ENCODE data around the gene SYT17. TPM values are rescaled to one million over a fixed set of nuclear protein-coding genes. Genes with fewer than 3 reads are reported as not detected.

Gene SYT17
- total and polyA plus RNA-seq, 12 donors: 1.1 to 6.5 (median 3.1) TPM

- H3K27me3 ChIP-seq: no peaks in the 10 kb centered on the region
- TF ChIP-seq CTCF (IDR thresholded peaks at IDR 0.05): no peak
- no peak for TF ChIP-seq POLR2A (IDR thresholded peaks at IDR 0.05)
- no peaks in the 10 kb centered on the region for H3K4me1 ChIP-seq (replicated peaks in 1 of 2)
- peaks cover 0 to 3% (median 0%) of the 10 kb centered on the region in 3 donors for H3K9me3 ChIP-seq (replicated peaks in 1 of 3)
- 80 to 88% (median 86%) methylated on average over 3 of the region's 3 CpGs for WGBS, 4 donors
- H3K36me3 ChIP-seq (replicated peaks in 1 of 2): no peaks in the 10 kb centered on the region
- no peak overlapping the region for H3K4me3 ChIP-seq
- no peak for DNase-seq
- no peak overlapping the region for H3K27ac ChIP-seq
- intact Hi-C loops (cut with DNase I): no loop called here
Observed at GRCh38 chr16:19228575-19228974, 60.5 kb downstream of the SYT17 start.

DNA sequence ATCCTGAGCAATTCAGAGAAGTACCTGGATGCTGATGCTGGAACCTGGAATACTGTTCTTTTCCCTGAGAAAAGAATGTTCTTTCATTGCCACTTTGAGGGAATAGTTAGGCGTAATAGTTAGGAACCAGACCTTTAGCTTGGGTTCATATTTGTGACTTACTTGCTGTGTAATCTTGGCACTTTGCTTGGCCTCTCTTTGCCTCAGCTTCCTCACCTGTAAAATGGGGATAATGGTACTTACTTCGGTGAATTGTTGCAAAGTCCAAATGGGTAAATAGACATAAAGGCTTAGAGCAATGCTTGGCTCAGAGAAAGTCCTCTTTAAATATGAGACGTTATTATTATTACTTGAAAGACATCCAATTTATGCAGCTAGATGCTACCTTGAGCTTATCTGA, 62.5 kb downstream of the SYT17 start:
- no peaks in the 10 kb centered on the region for H3K4me1 ChIP-seq (replicated peaks in 1 of 2)
- H3K9me3 ChIP-seq (replicated peaks in 1 of 3): peaks cover 0 to under 1% (median 0%) of the 10 kb centered on the region in 3 donors
- intact Hi-C loops (cut with DNase I): no loop called here
- no peak for TF ChIP-seq CTCF (IDR thresholded peaks at IDR 0.05)
- TF ChIP-seq POLR2A (IDR thresholded peaks at IDR 0.05): no peak
- no peak overlapping the region for H3K27ac ChIP-seq
- no peaks in the 10 kb centered on the region for H3K36me3 ChIP-seq (replicated peaks in 1 of 2)
- H3K27me3 ChIP-seq: no peaks in the 10 kb centered on the region
- DNase-seq: no peak
- no peak overlapping the region for H3K4me3 ChIP-seq
- WGBS, 4 donors: 67 to 87% (median 85%) methylated on average over 3 of the region's 3 CpGs

GRCh38 chr16:19231881-19232280, 63.8 kb downstream of the SYT17 start:
- no peak for DNase-seq
- no peaks in the 10 kb centered on the region for H3K9me3 ChIP-seq (replicated peaks in 1 of 3)
- no peak overlapping the region for H3K4me3 ChIP-seq
- no peaks in the 10 kb centered on the region for H3K36me3 ChIP-seq (replicated peaks in 1 of 2)
- no peaks in the 10 kb centered on the region for H3K27me3 ChIP-seq
- no peaks in the 10 kb centered on the region for H3K4me1 ChIP-seq (replicated peaks in 1 of 2)
- 56 to 71% (median 68%) methylated on average over 8 of the region's 8 CpGs for WGBS, 4 donors
- H3K27ac ChIP-seq: no peak overlapping the region
- intact Hi-C loops (cut with DNase I): no loop called here
- TF ChIP-seq POLR2A (IDR thresholded peaks at IDR 0.05) (no peak), CTCF (IDR thresholded peaks at IDR 0.05) (no peak)

DNA sequence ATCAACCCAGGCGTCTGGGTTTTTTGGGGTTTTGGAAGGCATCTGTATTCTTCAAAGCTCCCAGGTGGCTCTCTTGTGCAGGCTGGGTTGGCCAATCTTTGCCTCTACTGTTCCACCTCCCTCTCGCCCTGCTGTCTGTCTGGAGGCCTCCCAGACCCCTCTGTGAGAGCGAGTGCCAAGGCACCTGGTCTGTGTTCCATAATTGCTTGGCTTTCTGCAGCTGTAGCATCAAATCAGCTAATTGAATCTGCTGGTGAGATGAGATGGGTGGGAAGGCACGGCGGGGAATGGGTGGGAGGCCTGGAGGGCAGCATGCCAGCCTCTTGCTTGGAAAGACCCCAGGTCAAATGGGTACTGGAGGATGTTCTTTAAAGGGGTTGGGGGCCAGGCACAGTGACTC, 64.9 kb downstream of the SYT17 start:
- intact Hi-C loops (cut with DNase I): no loop called here
- Histone ChIP-seq H3K27ac (no peak overlapping the region), H3K4me3 (no peak overlapping the region), H3K36me3 (replicated peaks in 1 of 2) (no peaks in the 10 kb centered on the region), H3K27me3 (no peaks in the 10 kb centered on the region), H3K4me1 (replicated peaks in 1 of 2) (no peaks in the 10 kb centered on the region), H3K9me3 (replicated peaks in 1 of 3) (no peaks in the 10 kb centered on the region)
- no peak for DNase-seq
- 77 to 80% (median 79%) methylated on average over 4 to 5 of the region's 5 CpGs for WGBS, 4 donors
- TF ChIP-seq POLR2A (IDR thresholded peaks at IDR 0.05) (no peak), CTCF (IDR thresholded peaks at IDR 0.05) (no peak)

Measured in adrenal gland (tissue), 12 donors.